Measurements from ENCODE around the gene PPP4R3A.
A peak's percentile ranks its signal among the peaks of the same experiment; 100 is the strongest.

The PPP4R3A gene

DNA sequence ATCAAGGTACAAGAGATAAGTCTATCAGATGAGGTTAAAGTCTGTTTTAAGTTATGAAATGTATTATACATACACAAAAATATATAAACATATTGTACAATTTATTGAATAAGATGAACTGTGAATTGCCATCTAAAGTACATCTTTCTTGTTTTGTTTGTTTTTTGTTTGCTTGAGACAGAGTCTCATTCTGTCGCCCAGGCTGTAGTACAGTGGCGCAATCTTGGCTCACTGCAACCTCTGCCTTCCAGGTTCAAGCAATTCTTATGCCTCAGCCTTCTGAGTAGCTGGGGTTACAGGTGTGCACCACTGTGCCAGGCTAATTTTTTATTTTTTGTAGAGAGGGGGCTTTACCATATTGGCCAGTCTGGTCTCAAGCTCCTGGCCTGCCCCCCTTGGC is 10.0 kb upstream of the PPP4R3A start:
- Histone ChIP-seq H3K27ac (no peak overlapping the region), H3K36me3 (replicated peaks) (no peaks in the 10 kb centered on the region), H3K27me3 (replicated peaks) (no peaks in the 10 kb centered on the region), H3K4me3 (ENCODE audit: low read depth, low read length) (no peak overlapping the region)
- DNase-seq: no peak
- in situ Hi-C loops (cut with HindIII; ENCODE audit: low pct_ligation_motif_present, low sequenced_read_pairs): no loop called here
- TF ChIP-seq, protein P1, sequence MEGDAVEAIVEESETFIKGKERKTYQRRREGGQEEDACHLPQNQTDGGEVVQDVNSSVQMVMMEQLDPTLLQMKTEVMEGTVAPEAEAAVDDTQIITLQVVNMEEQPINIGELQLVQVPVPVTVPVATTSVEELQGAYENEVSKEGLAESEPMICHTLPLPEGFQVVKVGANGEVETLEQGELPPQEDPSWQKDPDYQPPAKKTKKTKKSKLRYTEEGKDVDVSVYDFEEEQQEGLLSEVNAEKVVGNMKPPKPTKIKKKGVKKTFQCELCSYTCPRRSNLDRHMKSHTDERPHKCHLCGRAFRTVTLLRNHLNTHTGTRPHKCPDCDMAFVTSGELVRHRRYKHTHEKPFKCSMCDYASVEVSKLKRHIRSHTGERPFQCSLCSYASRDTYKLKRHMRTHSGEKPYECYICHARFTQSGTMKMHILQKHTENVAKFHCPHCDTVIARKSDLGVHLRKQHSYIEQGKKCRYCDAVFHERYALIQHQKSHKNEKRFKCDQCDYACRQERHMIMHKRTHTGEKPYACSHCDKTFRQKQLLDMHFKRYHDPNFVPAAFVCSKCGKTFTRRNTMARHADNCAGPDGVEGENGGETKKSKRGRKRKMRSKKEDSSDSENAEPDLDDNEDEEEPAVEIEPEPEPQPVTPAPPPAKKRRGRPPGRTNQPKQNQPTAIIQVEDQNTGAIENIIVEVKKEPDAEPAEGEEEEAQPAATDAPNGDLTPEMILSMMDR (IDR thresholded peaks at IDR 0.05; ENCODE audit: low read depth, low read length, missing control alignments): no peak

DNA sequence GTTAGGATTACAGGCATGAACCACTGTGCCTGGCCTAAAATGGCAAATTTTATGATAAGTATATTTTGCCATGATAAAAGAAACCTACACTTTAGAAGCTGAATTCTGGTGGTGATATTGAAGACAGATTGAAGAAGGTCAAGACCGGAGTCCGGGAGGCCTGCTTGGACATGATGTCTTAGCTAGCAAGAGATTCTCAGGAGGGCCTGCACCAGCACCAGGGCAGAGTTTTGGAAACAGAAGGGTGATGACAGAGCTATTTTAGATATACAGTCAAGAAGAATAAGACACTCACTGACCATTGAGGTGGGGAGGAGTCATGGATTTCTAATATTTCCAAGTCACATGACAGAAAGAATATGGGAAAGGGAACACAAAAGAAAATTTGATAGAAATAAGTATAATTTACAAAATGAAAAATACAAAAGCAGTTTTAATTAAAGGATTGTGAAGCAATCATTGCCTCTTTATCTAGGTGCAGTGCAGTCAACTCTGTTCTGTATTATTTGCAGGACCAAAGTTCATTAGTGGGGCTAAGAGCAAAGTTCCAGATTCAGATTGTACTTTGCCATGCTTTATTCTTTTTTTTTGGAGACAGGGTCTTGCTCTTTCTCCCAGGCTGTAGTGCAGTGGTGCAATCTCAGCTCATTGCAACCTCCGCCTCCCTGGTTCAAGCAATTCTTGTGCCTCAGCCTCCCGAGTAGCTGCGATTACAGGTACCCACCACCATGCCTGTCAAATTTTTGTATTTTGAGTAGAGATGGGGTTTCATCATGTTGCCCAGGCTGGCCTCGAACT is 9.3 kb upstream of the PPP4R3A start:
- H3K27ac ChIP-seq: no peak overlapping the region
- no peaks in the 10 kb centered on the region for H3K27me3 ChIP-seq (replicated peaks)
- H3K4me3 ChIP-seq (ENCODE audit: low read depth, low read length): no peak overlapping the region
- no peaks in the 10 kb centered on the region for H3K36me3 ChIP-seq (replicated peaks)
- in situ Hi-C loops (cut with HindIII; ENCODE audit: low pct_ligation_motif_present, low sequenced_read_pairs): no loop called here
- no peak for DNase-seq
- TF ChIP-seq, protein P1 (IDR thresholded peaks at IDR 0.05; ENCODE audit: low read depth, low read length, missing control alignments): no peak

DNA sequence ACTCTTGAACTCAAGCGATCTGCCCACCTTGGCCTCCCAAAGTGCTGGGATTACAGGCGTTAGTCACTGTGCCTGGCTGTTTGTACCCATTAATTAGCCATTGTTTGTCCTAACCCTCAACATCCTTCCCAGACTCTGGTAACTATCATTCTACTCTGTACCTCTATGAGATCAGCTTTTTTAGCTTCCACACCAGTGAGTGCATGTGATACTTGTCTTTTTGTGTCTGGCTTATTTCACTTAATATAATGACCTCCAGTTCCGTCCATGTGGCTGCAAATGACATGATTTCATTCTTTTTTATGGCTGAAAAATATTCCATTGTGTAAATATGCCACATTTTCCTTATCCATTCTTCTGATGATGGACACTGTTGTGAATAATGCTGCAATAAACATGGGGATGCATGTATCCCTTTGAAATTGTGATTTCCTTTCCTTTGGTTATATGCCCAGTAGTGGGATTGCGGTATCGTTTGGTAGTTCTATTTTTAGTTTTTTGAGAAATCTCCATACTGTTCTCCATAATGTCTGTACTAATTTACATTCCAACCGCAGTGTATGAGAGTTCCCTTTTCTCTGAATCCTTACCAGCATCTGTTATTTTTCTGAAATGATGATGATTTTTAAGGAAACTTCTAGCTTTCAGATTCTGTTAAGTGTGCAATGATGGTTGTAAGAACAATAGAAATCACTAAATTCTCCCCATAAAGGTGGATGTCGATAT is 6.7 kb upstream of the PPP4R3A start:
- TF ChIP-seq, protein P1 (IDR thresholded peaks at IDR 0.05; ENCODE audit: low read depth, low read length, missing control alignments): no peak
- Histone ChIP-seq H3K27ac (no peak overlapping the region), H3K36me3 (replicated peaks) (no peaks in the 10 kb centered on the region), H3K4me3 (ENCODE audit: low read depth, low read length) (no peak overlapping the region), H3K27me3 (replicated peaks) (no peaks in the 10 kb centered on the region)
- in situ Hi-C loops (cut with HindIII; ENCODE audit: low pct_ligation_motif_present, low sequenced_read_pairs): no loop called here
- no peak for DNase-seq

DNA sequence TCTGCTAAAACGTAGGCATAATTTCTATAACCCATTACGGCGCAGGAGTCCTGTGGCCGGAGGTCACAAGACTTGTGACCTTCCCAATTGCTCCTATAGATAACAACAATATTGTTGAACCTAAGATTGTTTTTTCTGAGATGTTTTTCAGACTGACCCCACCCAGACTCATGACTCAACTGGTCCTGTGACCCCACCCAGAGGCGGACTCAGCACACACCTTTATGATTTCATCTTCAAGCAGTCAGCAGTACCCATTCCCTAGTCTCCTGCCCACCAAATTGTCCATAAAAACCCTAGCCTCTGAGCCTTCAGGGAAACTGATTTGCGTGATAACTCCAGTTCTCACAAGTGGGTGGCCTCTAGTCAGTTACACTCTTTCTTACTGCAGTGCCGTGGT is 5.9 kb upstream of the PPP4R3A start:
- TF ChIP-seq, protein P1 (IDR thresholded peaks at IDR 0.05; ENCODE audit: low read depth, low read length, missing control alignments): no peak
- no peak overlapping the region for H3K4me3 ChIP-seq (ENCODE audit: low read depth, low read length)
- H3K27me3 ChIP-seq (replicated peaks): no peaks in the 10 kb centered on the region
- in situ Hi-C loops (cut with HindIII; ENCODE audit: low pct_ligation_motif_present, low sequenced_read_pairs): no loop called here
- no peak overlapping the region for H3K27ac ChIP-seq
- DNase-seq: no peak
- H3K36me3 ChIP-seq (replicated peaks): no peaks in the 10 kb centered on the region

DNA sequence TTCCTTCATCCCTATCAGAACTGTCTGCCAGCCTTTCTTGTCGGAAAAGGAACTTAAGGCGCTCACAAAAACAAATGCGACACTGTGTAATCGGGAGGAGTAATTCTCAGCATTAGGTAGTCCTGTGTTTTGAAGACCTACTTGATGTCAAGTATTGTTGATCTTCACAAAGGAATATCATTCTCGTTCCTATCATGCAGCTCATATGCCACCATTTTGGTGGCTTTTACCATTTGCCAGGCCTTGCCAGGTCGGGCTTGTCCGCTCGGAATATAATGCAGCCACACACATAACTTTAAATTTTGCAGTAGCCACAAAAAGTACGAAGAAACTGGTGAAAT is 903 bp upstream of the PPP4R3A start:
- Histone ChIP-seq H3K4me3 (ENCODE audit: low read depth, low read length) (peak overlapping the region; percentile 92), H3K27ac (peak overlapping the region; percentile 94), H3K27me3 (replicated peaks) (no peaks in the 10 kb centered on the region), H3K36me3 (replicated peaks) (no peaks in the 10 kb centered on the region)
- no peak for DNase-seq
- in situ Hi-C loops (cut with HindIII; ENCODE audit: low pct_ligation_motif_present, low sequenced_read_pairs): no loop called here
- TF ChIP-seq, protein P1 (IDR thresholded peaks at IDR 0.05; ENCODE audit: low read depth, low read length, missing control alignments): no peak
